ENCODE measurements around the gene M6PR.

The M6PR gene

DNA sequence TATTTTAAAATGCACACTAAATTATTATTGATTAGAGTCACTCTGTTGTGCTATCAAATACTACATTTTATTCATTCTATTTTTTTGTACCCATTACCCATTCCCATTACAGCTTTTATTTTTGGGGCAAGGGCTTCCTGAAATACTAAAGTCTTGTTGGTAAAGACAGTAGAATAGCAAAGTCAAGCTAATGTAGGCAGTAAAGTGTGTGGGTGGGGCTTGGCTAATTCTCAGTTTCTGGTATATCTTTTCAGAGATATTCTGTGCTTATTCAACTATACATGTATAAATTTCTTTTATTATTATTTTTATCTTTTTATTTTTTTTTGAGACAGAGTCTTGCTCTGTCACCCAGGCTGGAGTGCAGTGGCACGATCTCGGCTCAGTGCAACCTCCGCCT lies 57.5 kb downstream of the M6PR start:
- Mint-ChIP-seq H3K27me3 (no peaks in the 10 kb centered on the region), H3K4me1 (peaks cover 10 to 41% of the 10 kb centered on the region in 2 donors), H3K4me3 (no peak overlapping the region), H3K27ac (no peak overlapping the region), H3K36me3 (no peaks in the 10 kb centered on the region), H3K9me3 (peaks cover 0 to 1% of the 10 kb centered on the region in 2 donors)
- ATAC-seq (replicated peaks) = no peak
- no peak for DNase-seq

All from stimulated activated naive B cell treated with anti-CD40 and anti-IgM and Interleukin-4, amounts not matched to agents 10 μg/mL and 1 μg/mL and 100 μg/mL, for 72 hours (primary cell).